ENCODE data around the gene CAPN2. TPM values are rescaled to one million over a fixed set of nuclear protein-coding genes. Genes with fewer than 3 reads are reported as not detected.

Gene CAPN2
- total and polyA plus RNA-seq, 2 donors (not counting 1 experiment from before 2014, with no cell fraction given): 63.9 to 79.6 TPM

GRCh38 chr1:223802032-223802431 is 89.7 kb downstream of the CAPN2 start:
- TF ChIP-seq CTCF (IDR thresholded peaks at IDR 0.05) (no peak), EZH2 (IDR thresholded peaks at IDR 0.05; ENCODE audit: borderline replicate concordance, insufficient read depth, low read depth, low read length, poor library complexity, severe bottlenecking) (no peak)
- Mint-ChIP-seq H3K9me3 (ENCODE audit: insufficient read depth) (no peaks in the 10 kb centered on the region), H3K4me1 (no peaks in the 10 kb centered on the region), H3K4me3 (no peak overlapping the region), H3K27me3 (no peaks in the 10 kb centered on the region), H3K27ac (no peak overlapping the region)
- no peak for DNase-seq
- intact Hi-C loops (cut with micrococcal nuclease): no loop called here
- no peak overlapping the region for H3K27ac ChIP-seq (ENCODE audit: low read length in 2 of 2)
- H3K4me3 ChIP-seq (ENCODE audit: control extremely low read depth in 1 of 5, extremely low read depth in 1 of 5, insufficient read depth in 1 of 5, low read depth in 2 of 5, low read length in 4 of 5): no peak overlapping the region
- CTCF ChIA-PET: no interaction called here
- no peaks in the 10 kb centered on the region for H4K20me1 ChIP-seq (ENCODE audit: control insufficient read depth, insufficient read depth, low read length, poor library complexity, severe bottlenecking)
- H3K9me3 ChIP-seq (ENCODE audit: control extremely low read depth in 1 of 3, control insufficient read depth in 2 of 3, insufficient read depth in 1 of 3, low read length in 2 of 3): no peaks in the 10 kb centered on the region
- 79% methylated on average over 4 of the region's 7 CpGs for WGBS (ENCODE audit: insufficient coverage)
- H3K4me1 ChIP-seq (ENCODE audit: control insufficient read depth in 2 of 2, insufficient read depth in 2 of 2, low read length in 2 of 2): no peaks in the 10 kb centered on the region
- no peak overlapping the region for H3K4me2 ChIP-seq (replicated peaks; ENCODE audit: low read depth, low read length, poor library complexity, severe bottlenecking)
- POLR2A ChIA-PET: no interaction called here
- H2AFZ ChIP-seq (ENCODE audit: insufficient read depth, low read depth, low read length, poor library complexity, severe bottlenecking): no peak overlapping the region
- H3K79me2 ChIP-seq (ENCODE audit: control insufficient read depth, insufficient read depth, low read length): no peaks in the 10 kb centered on the region
- no peaks in the 10 kb centered on the region for H3K27me3 ChIP-seq (replicated peaks in 1 of 4; ENCODE audit: control extremely low read depth in 1 of 4, control insufficient read depth in 3 of 4, insufficient read depth in 4 of 4, low read length in 3 of 4)
- H3K36me3 ChIP-seq (replicated peaks in 1 of 2; ENCODE audit: control extremely low read depth in 1 of 2, control insufficient read depth in 1 of 2, extremely low read depth in 1 of 2, insufficient read depth in 2 of 2, low read length in 1 of 2): peaks cover 11 to 80% of the 10 kb centered on the region in 2 experiments
- ATAC-seq (ENCODE audit: low read depth): no peak
- H3K9ac ChIP-seq (ENCODE audit: low read length): no peak overlapping the region

- ChIA-PET CTCF (interaction anchor here (1.0 kb wide), 1 partner anchor 48 kb away, joined by 3 read pairs; no protein-coding TSS in a partner anchor), POLR2A (no interaction called here)
- Histone ChIP-seq H3K27me3 (replicated peaks in 1 of 4; ENCODE audit: control extremely low read depth in 1 of 4, control insufficient read depth in 3 of 4, insufficient read depth in 4 of 4, low read length in 3 of 4) (no peaks in the 10 kb centered on the region), H3K4me2 (replicated peaks; ENCODE audit: low read depth, low read length, poor library complexity, severe bottlenecking) (no peak overlapping the region), H3K9ac (ENCODE audit: low read length) (no peak overlapping the region), H3K4me3 (ENCODE audit: control extremely low read depth in 1 of 5, extremely low read depth in 1 of 5, insufficient read depth in 1 of 5, low read depth in 2 of 5, low read length in 4 of 5) (no peak overlapping the region), H3K79me2 (ENCODE audit: control insufficient read depth, insufficient read depth, low read length) (no peaks in the 10 kb centered on the region), H3K4me1 (ENCODE audit: control insufficient read depth in 2 of 2, insufficient read depth in 2 of 2, low read length in 2 of 2) (no peaks in the 10 kb centered on the region), H2AFZ (ENCODE audit: insufficient read depth, low read depth, low read length, poor library complexity, severe bottlenecking) (no peak overlapping the region), H3K9me3 (ENCODE audit: control extremely low read depth in 1 of 3, control insufficient read depth in 2 of 3, insufficient read depth in 1 of 3, low read length in 2 of 3) (no peaks in the 10 kb centered on the region), H3K36me3 (replicated peaks in 1 of 2; ENCODE audit: control extremely low read depth in 1 of 2, control insufficient read depth in 1 of 2, extremely low read depth in 1 of 2, insufficient read depth in 2 of 2, low read length in 1 of 2) (peaks cover 11 to 76% of the 10 kb centered on the region in 2 experiments), H3K27ac (ENCODE audit: low read length in 2 of 2) (no peak overlapping the region), H4K20me1 (ENCODE audit: control insufficient read depth, insufficient read depth, low read length, poor library complexity, severe bottlenecking) (no peaks in the 10 kb centered on the region)
- Mint-ChIP-seq H3K9me3 (ENCODE audit: insufficient read depth) (no peaks in the 10 kb centered on the region), H3K4me1 (no peaks in the 10 kb centered on the region), H3K27me3 (no peaks in the 10 kb centered on the region), H3K4me3 (no peak overlapping the region), H3K27ac (no peak overlapping the region)
- TF ChIP-seq EZH2 (IDR thresholded peaks at IDR 0.05; ENCODE audit: borderline replicate concordance, insufficient read depth, low read depth, low read length, poor library complexity, severe bottlenecking): no peak
- TF ChIP-seq CTCF (IDR thresholded peaks at IDR 0.05): no peak
- intact Hi-C loops (cut with micrococcal nuclease): no loop called here
- 100% methylated on average over 2 of the region's 4 CpGs for WGBS (ENCODE audit: insufficient coverage)
- ATAC-seq (ENCODE audit: low read depth): no peak
- no peak for DNase-seq
These were observed 90.3 kb downstream of the CAPN2 start for GRCh38 chr1:223802602-223803001.
